Measurements from ENCODE around the gene UNG. TPM values are rescaled to one million over a fixed set of nuclear protein-coding genes. Genes with fewer than 3 reads are reported as not detected.

The UNG gene
- total RNA-seq, 1 donor from 2014 or later: 77.6 TPM

- no peaks in the 10 kb centered on the region for H3K27me3 Mint-ChIP-seq (ENCODE audit: low read depth)
- no peak for DNase-seq (ENCODE audit: low read depth, low spot score)
- peak overlapping the region; percentile 78 for H3K27ac Mint-ChIP-seq (ENCODE audit: unreplicated experiment)
- H3K4me1 Mint-ChIP-seq: no peaks in the 10 kb centered on the region
- H3K36me3 Mint-ChIP-seq (ENCODE audit: low read depth): no peaks in the 10 kb centered on the region
- TF ChIP-seq CTCF (conservative IDR thresholded peaks at IDR 0.05): no peak
- H3K9me3 Mint-ChIP-seq: no peaks in the 10 kb centered on the region
- H3K4me3 Mint-ChIP-seq: no peak overlapping the region
These were observed 27.7 kb downstream of the UNG start for GRCh38 chr12:109124878-109125648.

- Mint-ChIP-seq H3K27ac (ENCODE audit: unreplicated experiment) (no peak overlapping the region), H3K4me3 (no peak overlapping the region), H3K9me3 (no peaks in the 10 kb centered on the region), H3K4me1 (no peaks in the 10 kb centered on the region), H3K27me3 (ENCODE audit: low read depth) (no peaks in the 10 kb centered on the region), H3K36me3 (ENCODE audit: low read depth) (no peaks in the 10 kb centered on the region)
- no peak for TF ChIP-seq CTCF (conservative IDR thresholded peaks at IDR 0.05)
- DNase-seq (ENCODE audit: low read depth, low spot score): no peak
These were observed 28.4 kb downstream of the UNG start for GRCh38 chr12:109125791-109126190.

- Mint-ChIP-seq H3K36me3 (ENCODE audit: low read depth) (no peaks in the 10 kb centered on the region), H3K4me3 (no peak overlapping the region), H3K9me3 (no peaks in the 10 kb centered on the region), H3K27me3 (ENCODE audit: low read depth) (no peaks in the 10 kb centered on the region), H3K27ac (ENCODE audit: unreplicated experiment) (no peak overlapping the region), H3K4me1 (no peaks in the 10 kb centered on the region)
- TF ChIP-seq CTCF (conservative IDR thresholded peaks at IDR 0.05): no peak
- DNase-seq (ENCODE audit: low read depth, low spot score): no peak
These were observed 29.4 kb downstream of the UNG start for GRCh38 chr12:109126784-109127183.

GRCh38 chr12:109127533-109128242, 30.3 kb downstream of the UNG start:
- TF ChIP-seq CTCF (conservative IDR thresholded peaks at IDR 0.05): no peak
- H3K9me3 Mint-ChIP-seq: no peaks in the 10 kb centered on the region
- no peaks in the 10 kb centered on the region for H3K36me3 Mint-ChIP-seq (ENCODE audit: low read depth)
- no peaks in the 10 kb centered on the region for H3K4me1 Mint-ChIP-seq
- H3K27me3 Mint-ChIP-seq (ENCODE audit: low read depth): no peaks in the 10 kb centered on the region
- H3K4me3 Mint-ChIP-seq: no peak overlapping the region
- no peak for DNase-seq (ENCODE audit: low read depth, low spot score)
- H3K27ac Mint-ChIP-seq (ENCODE audit: unreplicated experiment): no peak overlapping the region

GRCh38 chr12:109130297-109131153, 33.1 kb downstream of the UNG start:
- H3K9me3 Mint-ChIP-seq: peaks cover 2% of the 10 kb centered on the region
- H3K36me3 Mint-ChIP-seq (ENCODE audit: low read depth): no peaks in the 10 kb centered on the region
- no peak for TF ChIP-seq CTCF (conservative IDR thresholded peaks at IDR 0.05)
- no peaks in the 10 kb centered on the region for H3K27me3 Mint-ChIP-seq (ENCODE audit: low read depth)
- H3K27ac Mint-ChIP-seq (ENCODE audit: unreplicated experiment): no peak overlapping the region
- H3K4me1 Mint-ChIP-seq: no peaks in the 10 kb centered on the region
- DNase-seq (ENCODE audit: low read depth, low spot score): no peak
- no peak overlapping the region for H3K4me3 Mint-ChIP-seq

Measured in neural crest cell (in vitro differentiated cells).